ENCODE data around the gene TROAP.
A peak's percentile ranks its signal among the peaks of the same experiment; 100 is the strongest.
"Not testable (repeated sequence)": the region's sequence is repeated elsewhere in the genome, so short reads cannot be mapped to it uniquely, and the experiment has no call there.

TROAP gene, protein sequence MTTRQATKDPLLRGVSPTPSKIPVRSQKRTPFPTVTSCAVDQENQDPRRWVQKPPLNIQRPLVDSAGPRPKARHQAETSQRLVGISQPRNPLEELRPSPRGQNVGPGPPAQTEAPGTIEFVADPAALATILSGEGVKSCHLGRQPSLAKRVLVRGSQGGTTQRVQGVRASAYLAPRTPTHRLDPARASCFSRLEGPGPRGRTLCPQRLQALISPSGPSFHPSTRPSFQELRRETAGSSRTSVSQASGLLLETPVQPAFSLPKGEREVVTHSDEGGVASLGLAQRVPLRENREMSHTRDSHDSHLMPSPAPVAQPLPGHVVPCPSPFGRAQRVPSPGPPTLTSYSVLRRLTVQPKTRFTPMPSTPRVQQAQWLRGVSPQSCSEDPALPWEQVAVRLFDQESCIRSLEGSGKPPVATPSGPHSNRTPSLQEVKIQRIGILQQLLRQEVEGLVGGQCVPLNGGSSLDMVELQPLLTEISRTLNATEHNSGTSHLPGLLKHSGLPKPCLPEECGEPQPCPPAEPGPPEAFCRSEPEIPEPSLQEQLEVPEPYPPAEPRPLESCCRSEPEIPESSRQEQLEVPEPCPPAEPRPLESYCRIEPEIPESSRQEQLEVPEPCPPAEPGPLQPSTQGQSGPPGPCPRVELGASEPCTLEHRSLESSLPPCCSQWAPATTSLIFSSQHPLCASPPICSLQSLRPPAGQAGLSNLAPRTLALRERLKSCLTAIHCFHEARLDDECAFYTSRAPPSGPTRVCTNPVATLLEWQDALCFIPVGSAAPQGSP

DNA sequence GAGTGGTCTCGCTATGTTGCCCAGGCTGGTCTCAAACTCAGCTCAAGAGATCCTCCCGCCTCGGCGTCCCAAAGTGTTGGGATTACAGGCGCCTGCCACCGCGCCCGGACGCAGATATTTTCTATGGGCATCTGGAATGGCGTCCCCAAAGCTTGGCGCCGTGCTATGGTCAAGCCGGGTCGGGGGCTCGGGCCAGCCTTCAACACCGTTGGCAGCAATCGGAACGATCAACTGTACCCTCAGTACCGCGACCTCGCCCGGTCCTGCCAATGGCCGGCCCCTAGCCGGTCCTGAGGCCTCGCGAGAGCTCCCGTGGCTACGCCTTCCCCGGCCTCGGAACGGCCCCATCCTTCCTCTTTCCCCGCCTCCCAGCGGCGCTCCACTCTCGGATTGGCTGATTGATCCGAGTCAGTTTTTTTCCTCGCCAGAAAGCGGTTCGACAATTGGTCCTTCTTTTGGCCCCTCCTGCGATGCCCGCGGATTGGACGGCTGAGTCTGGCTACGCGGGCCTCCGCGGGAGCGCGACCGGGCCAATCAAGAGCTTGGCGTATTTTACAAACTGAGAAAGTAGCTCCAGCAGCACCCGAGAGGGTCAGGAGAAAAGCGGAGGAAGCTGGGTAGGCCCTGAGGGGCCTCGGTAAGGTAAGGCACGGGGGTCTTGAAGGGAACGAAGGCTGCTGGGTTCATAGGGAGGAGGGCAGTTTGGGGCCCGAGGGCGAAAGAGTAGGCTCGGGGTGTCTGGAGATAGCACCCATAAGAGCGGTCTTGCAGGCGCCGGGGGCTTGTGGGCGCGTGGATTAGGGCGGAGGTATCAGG lies at the start of gene TROAP:
TSS of gene TROAP (plus strand) at position 548 of the 816 bp plus-strand sequence. CDS start 354 bp downstream, outside the sequence.
- DNase-seq: peak; percentile 97

- DNase-seq: no peak
Measured at GRCh38 chr12:49273726-49274395, 49.2 kb upstream of the TROAP start.

DNA sequence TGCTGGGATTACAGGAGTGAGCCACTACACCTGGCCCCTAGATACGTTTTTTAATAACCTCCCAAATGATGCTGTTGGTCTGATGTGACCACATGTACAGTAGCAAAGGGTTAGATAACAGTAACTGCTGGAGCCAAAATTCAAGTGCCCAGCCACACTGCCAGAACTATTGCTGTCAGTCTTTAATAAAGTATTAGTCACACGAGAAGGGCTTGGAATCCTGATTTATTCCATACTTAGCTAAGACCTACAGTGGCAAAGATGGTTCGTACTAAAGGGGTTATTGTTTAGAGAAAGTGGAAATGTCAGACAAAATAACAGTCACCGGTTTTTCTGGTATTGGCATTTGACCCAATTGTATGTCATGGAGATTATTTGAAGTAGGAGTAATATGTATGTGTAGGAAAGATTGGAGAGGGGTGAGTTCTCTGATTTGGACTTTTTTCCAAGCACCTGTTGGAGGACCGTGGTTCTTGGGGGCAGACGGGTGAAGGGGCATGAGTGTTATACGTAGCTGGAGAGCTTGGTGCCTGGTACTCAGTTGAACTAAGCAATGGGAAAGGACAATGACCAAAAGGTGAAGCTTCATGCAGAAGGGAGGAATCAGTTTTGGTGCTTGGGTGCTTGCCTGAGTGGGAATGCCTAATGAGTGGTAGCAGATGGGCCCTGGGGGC lies 48.5 kb upstream of the TROAP start:
- no peak for DNase-seq

DNA sequence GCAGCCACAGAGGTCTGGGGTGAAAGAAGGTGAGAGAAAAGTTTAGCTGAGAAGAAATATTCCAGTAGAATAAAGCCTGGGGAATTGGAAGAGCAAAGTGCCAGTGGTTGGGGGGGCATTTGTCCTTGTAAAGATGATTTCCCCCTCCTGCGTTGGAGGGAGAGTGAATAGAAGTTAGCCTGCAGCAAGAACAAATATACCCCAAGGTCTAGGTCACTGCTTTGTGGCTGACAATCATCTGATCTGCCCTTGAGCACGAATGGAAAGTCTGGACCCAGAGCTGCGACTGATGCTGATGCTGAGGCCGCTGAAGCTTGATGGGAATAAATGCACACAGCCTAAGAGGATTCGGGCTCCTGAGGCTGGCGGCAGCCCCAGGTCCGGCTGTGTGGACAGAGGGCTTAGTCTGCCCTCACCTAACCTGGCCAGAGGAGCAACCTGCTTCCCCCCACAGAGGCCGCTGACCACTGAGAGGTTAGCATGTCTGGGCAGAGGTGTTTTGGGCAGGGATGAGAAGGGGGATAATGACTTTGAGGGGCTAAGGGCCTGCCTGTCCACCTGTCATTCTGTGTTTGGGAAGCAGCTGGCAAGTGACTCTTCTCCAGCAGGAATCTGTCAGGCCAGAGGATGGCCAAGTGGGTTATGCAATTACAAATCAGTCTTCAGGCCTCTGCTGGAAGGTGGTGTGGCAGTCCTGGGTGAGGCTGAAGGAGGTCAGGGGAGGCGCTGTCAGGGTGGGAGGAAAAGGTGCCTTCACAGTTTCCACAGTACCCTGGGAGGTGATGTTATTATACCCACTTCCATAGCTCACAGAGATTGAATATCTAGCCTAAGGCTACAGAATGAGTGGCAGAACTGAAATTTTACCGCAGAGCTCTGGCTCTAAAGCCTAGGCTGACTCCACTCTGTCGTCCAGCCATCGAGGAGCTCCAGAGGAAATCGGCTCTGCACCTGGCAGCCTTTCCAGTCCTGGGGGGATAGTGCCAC lies 46.5 kb upstream of the TROAP start:
- DNase-seq: no peak

GRCh38 chr12:49277466-49277865 lies 45.6 kb upstream of the TROAP start:
- no peak for DNase-seq

DNA sequence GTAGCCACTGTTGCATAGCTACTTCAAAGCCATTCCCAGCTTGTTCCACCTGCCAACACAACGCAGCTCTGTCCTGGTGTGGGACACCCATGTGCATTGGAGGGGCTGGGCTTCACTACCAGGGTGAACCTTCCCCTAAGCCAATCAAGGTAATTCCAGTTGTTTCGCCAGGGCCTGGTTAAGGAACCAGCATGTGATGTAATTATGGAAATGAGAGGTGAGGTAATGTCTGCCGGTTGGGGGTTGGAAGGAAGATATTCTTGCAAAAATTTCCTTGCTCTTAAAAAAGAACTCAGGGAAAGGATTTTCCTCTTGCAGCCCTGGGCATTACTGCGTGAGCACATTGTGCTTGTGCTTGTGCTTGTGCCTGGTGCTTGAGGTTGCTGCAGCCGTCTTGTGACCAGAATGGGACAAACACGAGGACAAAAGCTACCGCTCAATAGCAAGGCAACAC lies 43.3 kb upstream of the TROAP start:
- no peak for DNase-seq

DNA sequence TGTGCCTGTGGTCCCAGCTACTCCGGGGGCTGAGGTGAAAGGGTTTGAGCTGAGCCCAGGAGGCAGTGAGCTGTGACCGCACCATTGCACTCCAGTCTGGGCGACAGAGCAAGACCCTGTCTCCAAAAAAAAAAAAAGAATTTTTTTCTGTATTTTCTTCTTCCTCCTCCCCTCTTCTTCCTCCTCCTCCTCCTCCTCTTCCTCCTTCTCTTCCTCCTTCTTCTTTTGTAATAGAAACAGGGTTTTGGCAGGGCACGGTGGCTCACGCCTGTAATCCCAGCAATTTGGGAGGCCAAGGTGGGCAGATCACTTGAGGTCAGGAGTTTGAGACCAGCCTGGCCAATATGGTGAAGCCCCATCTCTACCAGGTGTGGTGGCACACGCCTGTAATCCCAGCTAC lies 42.5 kb upstream of the TROAP start:
- not testable (repeated sequence) for DNase-seq

DNA sequence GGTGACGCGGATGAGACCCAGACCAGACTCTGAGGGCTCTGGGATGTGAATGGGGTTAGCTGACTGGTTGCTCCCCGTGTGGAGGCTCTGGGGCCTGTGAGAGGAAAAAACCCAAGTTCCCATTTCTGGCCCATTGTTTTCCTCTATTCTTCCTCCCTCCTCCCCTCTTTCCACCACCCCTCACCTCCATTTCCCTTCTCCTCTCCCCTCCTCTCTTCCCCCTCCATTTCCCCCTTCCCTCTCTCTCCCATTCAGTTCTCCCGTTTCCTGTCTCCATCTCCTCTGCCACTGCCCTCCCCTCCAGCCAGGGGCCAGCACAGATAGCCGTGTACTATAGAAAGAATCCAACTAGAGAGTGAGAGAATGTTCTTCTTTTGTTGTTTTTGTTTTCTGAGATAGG lies 40.8 kb upstream of the TROAP start:
- no peak for DNase-seq

DNA sequence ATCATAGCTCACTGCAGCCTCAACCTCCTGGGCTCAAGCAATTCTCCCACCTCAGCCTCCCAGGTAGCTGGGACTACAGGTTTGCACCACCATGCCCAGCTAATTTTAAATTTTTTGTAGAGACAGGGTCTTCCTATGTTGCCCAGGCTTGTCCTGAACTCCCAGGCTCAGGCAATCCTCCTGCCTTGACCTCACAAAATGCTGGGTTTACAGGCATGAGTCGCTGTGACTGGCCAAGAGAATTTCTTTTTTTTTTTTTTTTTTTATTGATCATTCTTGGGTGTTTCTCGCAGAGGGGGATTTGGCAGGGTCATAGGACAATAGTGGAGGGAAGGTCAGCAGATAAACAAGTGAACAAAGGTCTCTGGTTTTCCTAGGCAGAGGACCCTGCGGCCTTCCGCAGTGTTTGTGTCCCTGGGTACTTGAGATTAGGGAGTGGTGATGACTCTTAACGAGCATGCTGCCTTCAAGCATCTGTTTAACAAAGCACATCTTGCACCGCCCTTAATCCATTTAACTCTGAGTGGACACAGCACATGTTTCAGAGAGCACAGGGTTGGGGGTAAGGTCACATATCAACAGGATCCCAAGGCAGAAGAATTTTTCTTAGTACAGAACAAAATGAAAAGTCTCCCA lies 40.2 kb upstream of the TROAP start:
- DNase-seq: not testable (repeated sequence)

DNA sequence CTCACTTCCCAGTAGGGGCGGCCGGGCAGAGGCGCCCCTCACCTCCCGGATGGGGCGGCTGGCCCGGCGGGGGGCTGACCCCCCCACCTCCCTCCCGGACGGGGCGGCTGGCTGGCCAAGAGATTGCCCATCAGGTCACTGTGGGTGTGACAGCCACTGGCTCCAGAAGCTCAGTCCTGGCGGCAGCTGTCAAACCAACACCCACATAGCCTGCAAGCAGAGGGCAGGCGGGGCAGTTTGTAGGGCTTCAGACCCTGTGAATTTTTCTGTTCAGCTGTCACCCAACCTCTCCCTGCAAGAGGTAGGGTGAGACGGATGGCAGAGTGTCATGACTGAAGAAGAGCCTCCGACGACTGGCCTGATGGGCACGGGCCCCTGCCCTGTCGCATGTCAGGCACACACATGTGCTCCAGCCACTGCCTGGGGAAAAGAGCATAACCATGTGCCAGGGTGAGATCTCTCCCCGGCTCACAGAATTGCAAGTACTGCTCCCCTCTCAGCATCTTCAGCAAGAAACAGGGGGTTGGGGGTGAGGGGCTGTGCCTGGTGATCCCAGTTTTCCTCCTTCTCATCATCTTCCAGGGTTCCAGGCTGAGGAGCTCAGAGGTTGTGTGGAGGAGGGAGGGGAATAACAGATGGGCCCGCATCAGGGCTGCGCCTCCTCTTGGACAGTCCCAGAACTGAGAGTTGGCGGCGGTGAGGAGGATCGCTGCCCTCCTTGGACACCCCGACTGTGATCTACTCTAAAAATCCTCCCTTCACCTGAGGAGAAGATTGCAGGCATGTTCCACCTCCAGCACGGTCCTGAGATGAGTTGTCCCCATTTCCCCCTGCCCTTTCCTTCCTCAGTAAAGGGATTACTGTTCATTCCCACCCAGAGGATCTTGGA lies 39.3 kb upstream of the TROAP start:
- DNase-seq: no peak

DNA sequence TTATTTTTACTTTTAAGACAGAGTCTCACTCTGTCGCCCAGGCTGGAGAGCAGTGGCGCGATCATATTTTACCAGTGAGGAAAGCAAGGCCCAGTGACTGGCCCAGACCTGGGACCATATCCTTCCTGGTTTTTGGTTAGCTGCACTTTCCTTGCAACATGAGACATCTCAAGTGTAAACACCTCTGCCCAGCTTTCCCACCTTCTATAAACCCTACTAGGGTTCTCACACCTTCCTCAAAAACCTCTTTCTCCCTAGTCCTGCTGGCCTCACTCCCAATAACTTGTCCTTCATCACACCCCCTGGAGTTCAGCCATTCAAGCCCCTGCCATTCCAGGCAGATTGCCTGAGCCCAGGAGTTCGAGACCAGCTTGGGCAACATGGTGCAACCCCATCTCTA lies 38.4 kb upstream of the TROAP start:
- DNase-seq: no peak

- DNase-seq: no peak
Measured at GRCh38 chr12:49287876-49288275, 35.2 kb upstream of the TROAP start.

DNA sequence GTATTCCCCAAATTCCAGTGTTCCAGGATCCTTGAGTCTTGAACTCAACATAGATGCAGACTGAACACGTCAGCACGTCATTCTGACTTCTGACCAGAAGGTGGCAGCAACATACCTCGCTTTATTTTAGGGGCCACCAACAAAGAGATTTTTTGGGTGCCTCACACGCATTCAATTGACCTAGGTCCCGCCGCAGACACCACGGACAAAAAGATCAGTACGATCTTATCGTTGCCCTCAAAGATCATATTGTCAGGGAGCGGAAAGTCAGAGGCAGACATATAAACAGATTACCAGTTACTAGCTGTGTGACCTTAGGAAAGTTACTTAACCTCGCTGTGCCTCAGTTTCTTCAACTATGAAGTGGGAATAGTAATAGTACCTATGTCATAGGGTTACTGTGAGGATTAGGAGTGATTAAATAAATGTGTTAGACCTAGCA lies 34.6 kb upstream of the TROAP start:
- peak; percentile 72 for DNase-seq

DNA sequence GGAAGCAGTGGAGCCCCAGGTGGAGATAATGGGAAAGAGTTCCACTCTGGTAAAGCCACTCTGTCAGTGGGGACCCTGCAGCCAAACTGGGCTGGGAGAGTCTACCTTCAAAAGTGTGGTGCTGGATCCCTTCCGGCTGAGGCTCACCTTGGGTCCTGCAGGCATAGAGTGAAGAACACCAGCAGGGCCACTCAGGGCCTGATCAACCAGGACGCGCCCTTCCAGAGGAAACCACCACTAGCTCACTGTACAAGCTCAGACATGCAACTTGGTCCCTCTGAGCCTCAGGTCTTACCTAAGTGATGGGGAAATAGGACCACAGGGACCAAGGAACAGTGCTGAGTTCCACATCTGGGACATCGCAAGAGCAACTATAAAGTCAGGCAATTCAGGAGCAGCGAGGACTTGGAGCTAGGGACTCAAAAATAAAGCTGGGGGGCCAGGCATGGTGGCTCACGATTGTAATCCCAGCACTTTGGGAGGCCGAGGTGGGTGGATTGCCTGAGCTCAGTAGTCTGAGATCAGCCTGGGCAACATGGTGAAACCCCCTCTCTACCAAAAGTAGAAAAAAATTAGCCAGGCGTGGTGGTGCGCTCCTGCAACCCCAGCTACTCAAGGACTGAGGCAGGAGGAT lies 34.0 kb upstream of the TROAP start:
- no peak for DNase-seq

- no peak for DNase-seq
Measured at GRCh38 chr12:49292729-49293055, 30.4 kb upstream of the TROAP start.

DNA sequence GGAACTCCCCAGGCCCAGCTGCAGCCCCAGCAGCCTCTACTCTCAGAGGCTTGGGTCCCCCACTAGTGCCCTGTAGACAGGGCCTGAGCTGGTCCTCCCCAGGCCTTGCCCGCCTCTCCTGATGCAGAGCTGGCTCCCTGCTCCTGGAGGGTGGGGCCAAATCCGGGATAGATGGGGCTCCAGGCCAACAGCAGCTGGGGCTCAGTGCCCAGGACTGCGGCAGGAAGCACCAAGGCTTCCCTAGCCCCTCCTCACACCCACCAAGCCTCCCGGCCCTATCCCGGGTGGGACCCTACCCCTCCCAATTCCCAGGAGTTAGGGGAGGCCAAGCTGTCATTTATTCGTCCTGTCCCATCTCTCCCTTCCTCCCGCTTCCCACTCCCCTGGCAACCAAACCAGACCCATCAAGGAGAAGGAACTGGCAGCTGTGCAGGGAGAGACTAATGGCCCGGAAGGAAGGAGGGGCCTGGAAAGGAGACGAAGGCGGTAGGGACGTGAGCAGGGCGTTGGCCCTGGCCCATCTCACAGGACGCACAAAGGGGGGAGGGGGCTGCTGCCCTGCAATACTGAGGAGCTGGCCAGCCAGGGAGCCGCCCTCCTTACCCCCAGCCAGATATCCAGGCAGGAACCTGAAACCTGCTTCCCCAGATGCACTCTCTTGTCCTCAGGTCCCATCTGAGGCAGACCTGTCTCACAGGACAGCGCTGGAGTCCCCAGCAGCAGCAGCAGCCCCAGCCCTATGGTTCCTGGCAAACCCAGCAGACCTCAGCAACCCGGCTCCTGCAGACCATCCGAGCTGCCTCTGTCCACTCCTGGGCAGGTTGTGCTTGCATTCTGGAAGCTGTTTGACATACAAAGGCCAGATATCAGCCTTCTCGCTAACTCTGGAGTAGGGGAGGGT lies 29.7 kb upstream of the TROAP start:
- DNase-seq: no peak

GRCh38 chr12:49294086-49294803 lies 28.8 kb upstream of the TROAP start:
- no peak for DNase-seq
